Measurements from ENCODE around the gene AIF1.
"Not testable (repeated sequence)": the region's sequence is repeated elsewhere in the genome, so short reads cannot be mapped to it uniquely, and the experiment has no call there.

Gene AIF1

DNA sequence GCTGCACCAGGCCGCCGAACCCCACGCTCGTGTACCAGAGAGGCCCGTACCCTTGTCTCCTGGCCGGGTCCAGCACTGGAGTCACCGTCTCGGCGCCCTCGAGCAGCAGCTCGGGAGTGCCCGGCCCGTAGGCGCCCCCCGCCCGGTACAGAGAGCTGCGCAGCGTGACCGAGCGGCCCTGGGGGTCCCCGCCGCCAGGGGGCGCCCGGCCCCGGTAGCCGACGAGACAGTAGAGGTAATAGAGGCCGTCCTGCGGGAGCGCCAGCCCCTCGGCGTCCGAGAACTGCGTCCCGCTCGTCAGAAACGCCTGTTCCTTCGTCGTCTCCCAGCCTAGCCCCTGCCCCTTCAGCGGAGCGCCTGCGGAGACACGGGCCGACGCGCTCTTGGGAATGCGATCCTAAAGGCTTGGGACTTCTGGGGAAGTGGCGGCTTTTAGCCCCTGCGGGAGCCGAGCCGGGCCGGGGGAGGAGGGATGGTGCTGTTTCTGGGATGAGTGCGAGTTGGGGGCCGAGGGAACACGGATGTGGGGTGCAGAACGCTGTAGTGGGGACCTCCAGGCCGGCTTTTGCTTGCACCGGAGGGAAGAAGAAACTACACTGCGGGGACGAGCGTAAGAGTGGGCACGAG, 34.1 kb upstream of the AIF1 start:
- in situ Hi-C loops (cut with MboI; ENCODE audit: low sequenced_read_pairs), result no loop called here

DNA sequence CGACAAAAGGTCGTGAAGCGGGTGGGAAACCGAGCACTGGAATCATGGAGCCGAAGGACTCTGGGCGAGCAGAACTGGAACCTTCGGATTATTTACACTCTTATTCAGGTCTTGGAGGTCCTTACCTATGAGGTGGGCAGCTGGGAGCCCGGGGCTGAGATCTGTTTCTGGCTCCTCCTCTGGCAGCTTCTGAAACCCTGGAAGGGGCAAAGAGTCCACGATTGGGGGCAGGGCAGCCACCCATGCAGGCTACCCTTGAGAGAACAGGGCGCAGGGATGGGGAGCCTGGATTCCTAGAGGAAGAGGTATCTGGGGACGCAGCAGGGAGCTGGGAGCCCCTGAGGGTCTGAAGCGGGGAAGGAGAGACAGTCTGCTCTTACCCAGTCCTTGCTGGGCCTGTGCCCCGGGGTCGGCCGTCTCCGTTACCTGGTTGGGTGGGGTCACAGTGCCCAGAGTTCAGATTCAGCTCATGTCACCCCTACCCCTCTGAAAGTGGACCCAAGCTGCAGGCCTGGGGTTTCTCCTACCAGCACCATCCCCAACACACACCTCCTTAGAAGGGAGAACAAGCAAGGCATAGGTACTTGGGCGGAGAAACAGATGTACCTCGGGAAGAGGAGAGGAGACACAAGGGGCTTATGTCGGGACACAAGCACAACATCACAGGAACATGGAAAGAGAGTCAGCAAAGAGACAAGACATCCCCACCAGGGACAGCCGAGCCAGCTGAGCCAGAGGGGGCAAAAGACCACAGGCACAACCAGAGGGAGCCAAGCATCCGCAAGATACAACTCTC, 33.4 kb upstream of the AIF1 start:
- in situ Hi-C loops (cut with MboI; ENCODE audit: low sequenced_read_pairs), result no loop called here

DNA sequence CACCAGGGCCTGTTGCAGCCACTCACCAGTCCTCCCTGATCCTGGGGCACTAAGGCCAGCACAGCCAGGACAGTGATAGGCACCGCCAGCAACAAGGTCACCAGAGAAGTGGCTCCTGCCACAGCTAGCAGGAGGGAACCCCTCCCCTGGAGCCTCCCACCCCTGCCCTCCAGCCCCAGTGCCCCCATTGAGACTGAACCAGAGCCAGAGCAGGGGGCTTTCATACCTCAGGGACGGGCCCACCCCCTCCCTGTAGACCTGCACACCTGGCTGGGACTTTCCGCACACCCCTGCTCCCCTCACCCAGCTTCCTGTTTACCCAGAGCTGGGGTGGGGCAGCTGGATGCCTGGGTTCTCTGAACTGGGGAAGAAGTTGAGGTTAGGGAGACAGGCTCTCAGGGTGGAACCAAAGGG, 32.8 kb upstream of the AIF1 start, which contains the start of gene LTB:
Gene LTB, minus strand, starts transcription at position 195 of the 414 bp plus-strand sequence. Its CDS starts 7 bp downstream, at position 188.
- in situ Hi-C loops (cut with MboI; ENCODE audit: low sequenced_read_pairs), result no loop called here

DNA sequence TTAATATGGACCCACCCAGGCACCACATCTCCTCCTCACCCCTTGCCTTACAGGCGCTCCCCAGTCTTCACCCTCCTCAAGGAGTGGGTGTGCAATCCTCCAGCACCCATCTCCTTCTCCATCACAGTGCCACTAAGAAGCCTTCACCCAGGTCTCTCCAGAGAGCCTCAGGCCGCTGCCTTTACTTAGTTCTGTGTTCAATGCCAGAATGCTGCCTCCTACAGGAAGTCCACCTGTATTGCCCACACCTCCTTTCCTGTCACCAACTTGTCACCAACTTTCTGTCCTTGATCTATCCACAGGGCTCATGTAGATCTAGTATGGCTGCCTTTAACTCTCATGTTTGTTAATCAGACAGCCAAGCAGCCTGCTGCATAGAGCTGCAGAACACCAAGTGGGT, 29.5 kb upstream of the AIF1 start:
- in situ Hi-C loops (cut with MboI; ENCODE audit: low sequenced_read_pairs), result no loop called here

DNA sequence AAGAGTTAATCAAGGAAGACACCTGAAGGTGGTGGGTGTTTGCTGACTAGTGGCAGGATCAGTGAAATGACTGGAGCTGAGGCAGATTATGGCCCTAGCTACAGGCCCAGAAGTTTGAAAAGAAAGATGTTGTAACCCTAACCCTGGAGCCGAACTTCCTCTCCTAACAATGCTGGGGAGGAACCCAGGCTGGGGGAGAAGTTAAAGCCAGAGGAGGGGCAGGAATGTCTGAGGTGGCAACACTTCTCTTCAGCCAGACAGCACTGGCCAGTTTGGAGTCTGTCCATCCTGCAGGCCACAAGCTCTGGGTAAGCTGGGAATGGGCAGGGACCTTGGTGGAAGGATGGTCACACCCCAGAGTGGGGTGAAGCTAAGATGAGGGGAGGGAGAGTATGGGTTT, 29.0 kb upstream of the AIF1 start, which contains the start of gene LST1:
Gene LST1, plus strand, starts transcription at position 270 of the 400 bp plus-strand sequence. CDS start 1,023 bp downstream, outside the sequence.
- in situ Hi-C loops (cut with MboI; ENCODE audit: low sequenced_read_pairs), result no loop called here

DNA sequence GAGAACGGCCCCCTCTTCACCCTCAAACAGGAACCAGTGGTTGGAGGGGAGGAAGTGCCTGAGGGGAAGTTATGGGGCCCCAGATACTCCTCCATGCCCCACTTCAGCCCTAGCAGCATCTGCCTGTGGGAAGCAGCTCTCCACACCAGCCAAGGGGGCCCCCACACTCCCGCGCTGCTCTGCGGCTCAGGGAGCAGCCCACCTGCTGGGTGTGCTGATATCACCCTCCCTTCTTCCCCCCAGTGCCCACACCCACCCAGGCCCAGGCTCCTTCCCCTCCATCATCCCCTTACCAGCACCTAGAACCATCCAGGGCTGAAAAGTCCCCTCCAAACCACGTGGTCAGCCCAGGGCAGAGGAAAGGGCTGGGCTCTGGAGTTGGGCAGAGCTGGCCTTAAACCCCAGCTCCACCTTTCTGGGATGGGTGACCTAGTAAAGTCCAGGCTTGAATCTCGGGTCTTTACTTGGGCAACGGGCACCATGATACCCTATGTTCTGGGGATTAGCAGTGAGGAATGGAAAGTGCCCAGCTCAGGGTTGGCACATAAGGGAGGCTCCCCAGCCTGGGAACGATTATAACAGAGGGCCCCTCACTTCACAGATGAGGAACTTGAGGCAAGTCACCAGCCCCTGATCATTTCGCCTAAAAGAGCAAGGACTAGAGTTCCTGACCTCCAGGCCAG, 28.3 kb upstream of the AIF1 start:
- in situ Hi-C loops (cut with MboI; ENCODE audit: low sequenced_read_pairs), result no loop called here

DNA sequence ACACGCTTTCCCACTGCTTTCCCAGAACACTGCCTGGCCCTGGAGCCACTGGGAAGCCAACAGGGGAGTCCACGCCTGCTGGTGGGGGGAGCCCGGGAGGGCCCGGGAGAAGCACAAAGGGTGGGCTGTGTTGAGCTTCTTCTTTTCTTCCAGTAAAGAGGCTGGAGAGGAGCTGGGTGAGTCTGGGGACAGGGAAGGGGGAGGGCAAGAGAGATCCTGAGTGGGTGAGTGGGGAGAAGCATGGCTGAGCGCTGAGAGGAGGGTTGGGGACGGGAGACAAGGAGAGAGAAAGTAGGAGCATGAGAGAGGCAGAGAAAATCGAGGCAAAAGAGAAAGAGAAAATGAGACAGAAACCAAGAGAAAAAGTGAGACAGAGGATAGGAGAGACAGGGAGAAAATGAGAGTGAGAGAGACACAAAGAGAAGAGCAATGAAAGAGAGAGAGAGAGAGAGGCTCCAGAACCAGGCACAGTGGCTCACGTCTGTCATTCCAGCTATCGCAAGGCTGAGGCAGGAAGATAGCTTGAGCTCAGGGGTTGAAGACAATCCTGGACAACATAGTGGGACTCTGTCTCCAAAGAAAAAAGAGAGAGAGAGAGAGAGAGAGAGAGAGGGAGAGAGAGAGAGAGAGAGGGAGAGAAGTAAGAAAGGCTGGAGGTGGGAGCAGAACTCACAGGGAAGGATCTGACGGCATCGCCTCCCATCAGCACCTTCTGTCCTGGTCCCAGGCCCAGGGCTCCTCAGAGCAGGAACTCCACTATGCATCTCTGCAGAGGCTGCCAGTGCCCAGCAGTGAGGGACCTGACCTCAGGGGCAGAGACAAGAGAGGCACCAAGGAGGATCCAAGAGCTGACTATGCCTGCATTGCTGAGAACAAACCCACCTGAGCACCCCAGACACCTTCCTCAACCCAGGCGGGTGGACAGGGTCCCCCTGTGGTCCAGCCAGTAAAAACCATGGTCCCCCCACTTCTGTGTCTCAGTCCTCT, 26.9 kb upstream of the AIF1 start:
- in situ Hi-C loops (cut with MboI; ENCODE audit: low sequenced_read_pairs), result no loop called here

DNA sequence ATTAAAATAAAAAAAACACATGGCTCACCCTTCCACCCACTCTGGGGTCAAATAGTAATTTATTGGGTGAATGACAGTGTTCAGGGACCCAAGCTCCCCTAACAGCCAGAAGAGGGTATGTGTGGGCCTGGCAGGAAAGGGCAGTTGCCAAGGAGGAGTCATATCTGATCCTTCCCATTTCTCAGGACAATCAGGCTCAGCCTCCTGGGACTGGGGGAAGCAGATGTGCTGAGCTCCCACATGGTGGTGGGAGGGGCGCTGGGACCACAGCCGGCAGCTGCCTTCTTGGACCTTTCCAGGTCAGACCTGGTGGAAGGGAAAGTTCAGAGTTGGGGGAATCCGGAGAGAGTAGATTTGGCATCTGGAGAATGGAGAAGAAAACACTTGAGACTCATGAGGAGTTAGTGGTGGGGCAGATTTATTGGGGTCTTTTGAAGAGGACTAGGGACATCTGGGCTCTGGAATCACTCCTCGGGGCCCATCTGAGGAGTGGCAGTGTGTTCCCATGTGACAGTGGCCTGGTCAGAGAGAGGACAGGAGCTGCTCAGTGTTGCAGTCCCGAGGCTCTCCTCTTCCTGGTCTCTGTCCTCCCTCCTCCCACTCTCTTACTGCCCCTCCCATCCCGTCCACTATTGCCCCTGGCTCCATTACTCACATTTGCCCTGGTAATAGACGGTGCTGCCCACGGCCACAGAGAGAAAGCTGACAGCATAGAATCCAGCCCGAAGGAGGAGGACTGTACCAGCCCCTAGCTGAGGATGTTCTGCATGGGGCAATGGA, 26.0 kb upstream of the AIF1 start:
- in situ Hi-C loops (cut with MboI; ENCODE audit: low sequenced_read_pairs), result no loop called here

DNA sequence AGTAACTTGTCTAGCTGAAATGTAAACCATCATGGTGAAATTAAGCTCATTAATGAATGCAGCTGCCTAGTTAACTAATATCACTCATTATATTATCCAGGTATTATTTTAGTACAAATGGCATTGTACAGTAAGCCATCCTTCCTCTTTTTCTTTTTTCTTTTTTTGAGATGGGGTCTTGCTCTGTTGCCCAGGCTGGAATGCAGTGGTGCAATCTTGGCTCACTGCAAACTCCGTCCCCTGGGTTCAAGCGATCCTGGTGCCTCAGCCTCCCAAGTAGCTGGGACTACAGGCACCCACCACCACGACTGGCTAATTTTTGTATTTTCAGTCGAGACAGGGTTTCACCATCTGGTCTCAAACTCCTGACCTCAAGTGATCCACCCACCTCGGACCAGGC, 24.3 kb upstream of the AIF1 start:
- in situ Hi-C loops (cut with MboI; ENCODE audit: low sequenced_read_pairs), result not testable (repeated sequence)

DNA sequence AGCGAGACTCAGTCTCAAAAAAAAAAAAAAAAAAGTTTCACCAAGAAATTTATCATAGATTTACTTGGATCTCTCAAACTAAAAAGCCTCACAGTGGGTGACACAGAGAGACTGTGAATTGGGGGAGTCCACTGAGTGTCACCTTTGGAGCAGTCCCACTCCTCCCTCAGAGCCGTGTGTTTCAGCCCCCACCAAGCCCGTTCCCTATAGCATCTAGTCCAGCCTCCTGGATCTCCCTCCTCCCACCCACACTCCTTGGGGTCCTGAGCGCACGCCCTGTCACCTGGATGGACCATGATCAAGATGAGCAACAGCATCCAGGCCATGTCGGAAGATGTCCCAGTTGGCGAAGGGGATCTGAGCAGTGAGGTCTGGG, 22.6 kb upstream of the AIF1 start:
- in situ Hi-C loops (cut with MboI; ENCODE audit: low sequenced_read_pairs), result no loop called here

DNA sequence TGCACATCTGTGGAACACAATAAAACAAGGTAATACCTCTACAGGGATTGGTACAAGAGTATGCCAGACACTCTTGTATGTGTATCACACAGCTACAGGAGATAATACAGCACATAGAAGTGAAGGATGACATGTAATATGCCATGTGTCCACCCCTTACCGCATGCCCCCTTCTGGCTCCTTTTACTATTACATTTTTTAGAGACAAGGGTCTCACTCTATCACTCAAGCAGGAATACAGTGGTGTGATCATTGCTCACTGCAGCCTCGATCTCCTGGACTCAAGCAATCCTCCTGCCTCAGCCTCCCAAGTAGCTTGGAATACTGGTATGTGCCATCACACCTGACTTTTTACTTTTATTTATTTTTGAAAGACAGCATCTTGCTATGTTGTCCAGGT, 18.0 kb upstream of the AIF1 start:
- in situ Hi-C loops (cut with MboI; ENCODE audit: low sequenced_read_pairs), result loop anchor here (5.0 kb wide), 1 partner anchor 45 kb away; no protein-coding TSS in a partner anchor

DNA sequence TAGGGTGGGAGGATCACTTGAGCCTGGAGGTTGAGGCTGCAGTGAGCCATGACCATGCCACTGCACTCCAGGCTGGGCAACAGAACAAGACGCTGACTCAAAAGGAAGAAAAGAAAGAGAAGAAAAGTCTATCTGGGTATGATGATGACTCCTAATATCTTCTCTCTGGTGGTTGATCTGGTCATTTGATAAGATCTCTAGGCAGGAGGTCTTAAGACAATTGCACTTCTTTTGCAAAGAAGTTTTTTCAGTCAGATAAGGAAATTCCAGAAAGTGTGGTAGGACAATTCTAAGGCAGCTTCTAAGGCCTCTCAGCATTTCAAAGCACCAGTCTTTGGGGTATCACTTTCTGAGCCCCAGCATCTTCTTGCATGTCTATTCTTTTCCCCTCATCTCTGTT, 7.7 kb upstream of the AIF1 start:
- in situ Hi-C loops (cut with MboI; ENCODE audit: low sequenced_read_pairs), result no loop called here

DNA sequence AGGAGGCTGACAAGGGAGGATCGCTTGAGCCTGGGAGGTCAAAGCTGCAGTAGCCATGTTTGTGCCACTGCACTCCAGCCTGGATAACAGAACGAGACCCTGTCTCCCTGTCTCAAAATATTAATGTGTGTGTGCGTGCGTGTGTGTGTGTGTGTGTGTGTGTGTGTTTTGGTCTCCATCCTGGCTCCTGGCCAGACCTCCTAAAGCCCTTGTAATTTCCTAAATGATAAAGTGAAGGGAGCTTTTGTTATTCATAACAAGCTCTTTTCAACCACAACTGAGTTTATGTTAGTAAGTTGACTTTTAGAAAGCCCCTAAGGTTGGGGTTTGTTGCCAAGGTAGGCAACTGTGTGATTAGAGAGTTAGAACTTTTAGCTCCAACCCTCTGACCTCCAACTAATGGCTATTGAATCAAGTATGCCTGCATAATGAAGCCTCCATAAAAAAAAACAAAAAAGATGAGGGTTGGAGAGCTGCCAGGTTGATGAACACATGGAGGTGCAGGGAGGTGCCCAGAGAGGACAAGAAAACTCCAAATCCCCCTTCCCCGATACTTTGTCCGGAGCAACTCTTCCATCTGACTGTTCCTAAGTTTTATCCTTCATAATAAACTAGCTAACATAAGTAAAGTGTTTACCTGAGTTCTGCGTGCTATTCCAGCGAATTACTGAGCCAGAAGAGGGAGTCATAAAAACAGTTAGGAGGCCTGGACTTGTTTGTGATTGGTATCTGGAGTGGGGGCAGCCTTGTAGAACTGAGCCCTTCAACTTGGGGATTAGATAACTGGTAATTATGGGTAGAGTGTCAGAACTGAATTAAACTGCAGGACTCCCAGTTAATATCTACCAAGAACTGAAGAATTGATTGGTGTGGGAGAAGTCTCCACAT, 5.3 kb upstream of the AIF1 start:
- in situ Hi-C loops (cut with MboI; ENCODE audit: low sequenced_read_pairs), result no loop called here

DNA sequence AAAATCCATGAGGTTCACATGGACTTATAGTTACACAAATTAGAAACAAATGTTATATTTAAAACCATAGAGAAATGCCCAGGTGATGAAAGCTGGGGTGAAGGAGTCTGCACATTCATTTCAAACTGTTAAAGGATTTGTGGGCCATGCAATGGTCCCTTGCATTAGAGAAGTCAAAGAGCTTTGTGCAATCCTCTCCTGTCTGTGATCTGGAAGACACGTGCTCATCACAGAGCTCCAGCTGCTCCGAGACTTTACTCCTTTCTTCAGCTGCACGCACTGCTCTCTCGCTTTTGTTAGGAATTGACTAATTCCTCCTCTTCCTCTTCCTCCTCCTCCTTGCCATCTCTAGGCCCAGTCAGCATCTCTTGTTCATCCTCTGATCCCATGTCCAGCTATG, 4.1 kb upstream of the AIF1 start:
- in situ Hi-C loops (cut with MboI; ENCODE audit: low sequenced_read_pairs), result no loop called here

DNA sequence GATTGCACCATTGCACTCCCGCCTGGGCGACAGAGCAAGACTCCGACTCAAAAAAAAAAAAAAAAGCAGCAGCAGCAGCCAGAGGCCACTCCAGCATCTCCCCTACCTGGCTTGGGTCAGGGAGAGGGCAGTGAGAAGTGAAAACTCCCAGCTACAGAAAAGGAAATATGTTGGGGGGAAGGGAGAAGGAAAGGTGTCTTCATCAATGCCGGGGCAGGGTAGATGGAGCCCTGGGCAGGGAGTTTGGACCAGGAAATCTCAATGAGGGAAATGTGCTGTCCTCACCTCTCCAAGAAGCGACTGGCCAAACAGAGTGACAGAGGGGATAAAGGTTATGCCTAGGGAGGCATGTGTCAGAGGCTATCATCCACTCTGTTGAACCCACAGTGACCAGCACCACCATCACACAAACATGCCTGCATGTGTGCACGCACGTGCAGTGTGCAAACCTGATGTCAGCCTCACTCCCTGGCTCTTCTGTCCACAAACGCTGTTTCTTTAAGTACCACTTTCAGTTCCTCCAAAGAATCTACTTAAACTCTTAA, 887 bp upstream of the AIF1 start:
- in situ Hi-C loops (cut with MboI; ENCODE audit: low sequenced_read_pairs), result no loop called here

DNA sequence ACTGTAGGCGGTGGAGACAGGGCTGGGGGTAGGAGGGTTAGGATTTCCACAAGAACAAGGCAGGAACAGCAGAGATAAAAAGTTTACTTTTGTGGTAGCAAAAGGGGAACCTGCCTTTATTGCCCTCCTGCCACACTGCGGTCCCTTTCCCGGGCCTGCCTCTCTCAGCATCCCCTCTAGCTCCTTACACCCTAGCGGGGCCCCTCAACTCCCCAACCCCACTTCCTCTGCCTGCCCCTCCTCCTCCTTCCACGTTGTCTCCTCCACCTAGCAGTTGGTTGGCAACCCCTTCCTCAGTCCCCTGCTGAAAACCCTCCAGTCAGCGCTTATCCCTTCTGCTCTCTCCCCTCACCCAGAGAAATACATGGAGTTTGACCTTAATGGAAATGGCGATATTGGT, 714 bp downstream of the AIF1 start:
- in situ Hi-C loops (cut with MboI; ENCODE audit: low sequenced_read_pairs), result no loop called here

DNA sequence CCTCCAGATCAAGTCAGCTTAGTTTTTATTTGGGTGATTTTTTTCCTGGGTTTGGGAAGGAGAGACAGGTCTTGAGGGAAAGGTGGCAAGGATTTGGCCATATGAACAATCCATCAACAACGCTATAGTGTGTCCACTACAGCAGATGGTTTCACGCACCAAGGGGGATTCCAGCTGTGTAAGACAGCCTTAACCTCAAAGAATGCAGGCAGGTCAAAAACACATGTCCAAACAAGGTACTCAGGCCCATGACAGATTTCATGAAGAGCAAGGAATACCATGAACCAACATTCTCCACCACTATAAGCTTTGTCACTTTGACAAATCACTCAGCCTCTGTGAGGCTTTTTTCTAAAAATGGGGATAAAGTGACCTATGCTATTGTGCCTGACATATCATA, 2.0 kb downstream of the AIF1 start:
- in situ Hi-C loops (cut with MboI; ENCODE audit: low sequenced_read_pairs), result no loop called here

DNA sequence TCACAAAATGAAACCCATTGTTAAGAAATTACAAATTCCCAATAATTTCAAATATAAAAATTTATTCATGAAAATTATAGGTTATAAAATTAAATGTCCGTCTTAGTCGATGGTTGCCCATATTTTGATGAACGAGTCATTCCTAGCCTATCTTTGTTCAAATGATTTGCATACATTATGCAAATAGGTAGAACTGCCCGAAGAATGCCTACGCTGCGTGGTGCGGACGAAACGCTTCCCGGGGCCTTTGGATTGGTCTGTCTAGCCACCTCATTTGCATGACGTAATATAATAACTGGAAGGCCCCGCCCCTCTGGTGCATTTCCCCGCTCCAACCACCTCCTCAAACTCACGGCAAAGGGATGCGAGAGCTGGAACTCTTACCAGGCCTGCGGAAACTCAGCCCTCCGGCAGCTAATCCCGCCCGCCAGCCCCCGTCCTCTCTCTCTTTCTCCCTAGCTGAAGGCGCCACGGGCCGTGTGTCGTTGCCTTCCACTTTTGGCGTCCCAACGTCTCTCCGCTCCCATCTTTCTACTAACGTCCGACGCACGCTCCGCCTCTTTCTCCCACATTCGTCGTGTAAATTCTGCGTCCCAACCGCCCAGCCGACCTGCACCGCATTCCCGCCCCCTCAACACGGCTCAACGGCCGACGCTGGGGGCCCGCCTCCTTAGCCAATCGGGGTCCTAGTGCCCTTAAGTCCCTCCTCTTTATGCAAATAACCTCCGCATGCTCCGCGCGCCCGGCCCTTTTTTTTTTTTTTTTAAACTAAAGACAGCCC, 5.0 kb downstream of the AIF1 start:
- in situ Hi-C loops (cut with MboI; ENCODE audit: low sequenced_read_pairs), result no loop called here
